Activated T-cell treated with anti-CD3 and anti-CD28 coated beads for 1 hour (primary cell): Measurements from ENCODE around the gene ENTPD1.
"Not testable (repeated sequence)": the region's sequence is repeated elsewhere in the genome, so short reads cannot be mapped to it uniquely, and the experiment has no call there.

ENCODE experiments used
- DNase-seq: peaks from one replicate; pipeline ENCODE4 v3.0.0-alpha.2; 2020; ENCODE audit warnings: low read depth

ENTPD1 gene, protein sequence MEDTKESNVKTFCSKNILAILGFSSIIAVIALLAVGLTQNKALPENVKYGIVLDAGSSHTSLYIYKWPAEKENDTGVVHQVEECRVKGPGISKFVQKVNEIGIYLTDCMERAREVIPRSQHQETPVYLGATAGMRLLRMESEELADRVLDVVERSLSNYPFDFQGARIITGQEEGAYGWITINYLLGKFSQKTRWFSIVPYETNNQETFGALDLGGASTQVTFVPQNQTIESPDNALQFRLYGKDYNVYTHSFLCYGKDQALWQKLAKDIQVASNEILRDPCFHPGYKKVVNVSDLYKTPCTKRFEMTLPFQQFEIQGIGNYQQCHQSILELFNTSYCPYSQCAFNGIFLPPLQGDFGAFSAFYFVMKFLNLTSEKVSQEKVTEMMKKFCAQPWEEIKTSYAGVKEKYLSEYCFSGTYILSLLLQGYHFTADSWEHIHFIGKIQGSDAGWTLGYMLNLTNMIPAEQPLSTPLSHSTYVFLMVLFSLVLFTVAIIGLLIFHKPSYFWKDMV

DNA sequence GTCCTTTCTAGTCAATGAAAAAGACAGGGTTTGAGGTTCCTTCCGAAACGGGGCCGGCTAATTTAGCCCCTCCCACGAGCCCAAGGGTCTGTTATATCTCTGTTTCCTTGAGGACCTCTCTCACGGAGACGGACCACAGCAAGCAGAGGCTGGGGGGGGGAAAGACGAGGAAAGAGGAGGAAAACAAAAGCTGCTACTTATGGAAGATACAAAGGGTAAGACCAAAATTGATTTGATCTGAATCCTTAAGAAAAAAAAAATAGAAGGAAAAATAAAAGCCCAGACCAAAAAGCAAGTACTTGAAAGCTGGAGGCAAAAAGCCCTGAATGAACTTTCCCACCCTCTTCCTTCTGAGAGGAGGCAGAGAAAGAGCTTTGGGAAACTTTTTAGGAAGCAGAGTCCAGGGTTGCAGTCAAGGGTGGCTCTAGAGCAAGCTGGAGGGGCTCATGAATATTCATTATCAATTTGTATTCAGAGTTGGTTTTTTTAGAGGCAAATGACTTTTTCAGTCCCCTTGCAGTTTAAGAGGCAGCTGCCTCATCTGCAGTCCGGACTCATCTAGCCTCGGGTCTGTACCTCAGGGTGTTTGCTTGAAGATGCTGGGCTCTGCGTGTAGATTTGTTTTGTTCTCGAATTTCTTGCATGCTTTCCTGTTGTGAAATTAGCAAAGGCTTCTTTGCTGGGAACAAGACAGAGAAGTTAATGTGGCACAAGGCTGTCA lies at the start of gene ENTPD1:
ENTPD1 (plus strand) TSS at position 123 of the 721 bp plus-strand sequence; CDS start at position 200, 77 bp downstream.
- DNase-seq, result no peak

DNA sequence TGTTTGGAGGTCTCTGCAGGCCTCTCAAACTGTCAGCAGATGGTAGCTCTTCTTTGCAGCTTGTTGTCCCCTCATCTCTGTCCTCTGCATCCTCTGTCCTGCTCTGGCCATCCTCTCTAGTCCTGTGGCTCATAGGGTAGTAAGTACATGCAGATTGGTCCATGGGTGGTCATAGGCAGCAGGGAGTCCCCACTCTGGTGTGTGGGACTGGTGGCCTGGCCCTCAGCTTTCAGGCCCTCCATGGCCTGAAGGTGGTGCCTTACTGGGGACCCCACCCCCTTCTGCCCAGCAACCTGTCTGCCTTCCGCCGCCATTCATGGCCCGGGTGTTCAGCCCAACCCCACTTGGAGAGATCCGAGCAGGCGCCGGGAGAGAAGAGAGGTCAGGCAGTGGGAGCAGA lies 49.4 kb upstream of the ENTPD1 start:
- DNase-seq, result no peak

DNA sequence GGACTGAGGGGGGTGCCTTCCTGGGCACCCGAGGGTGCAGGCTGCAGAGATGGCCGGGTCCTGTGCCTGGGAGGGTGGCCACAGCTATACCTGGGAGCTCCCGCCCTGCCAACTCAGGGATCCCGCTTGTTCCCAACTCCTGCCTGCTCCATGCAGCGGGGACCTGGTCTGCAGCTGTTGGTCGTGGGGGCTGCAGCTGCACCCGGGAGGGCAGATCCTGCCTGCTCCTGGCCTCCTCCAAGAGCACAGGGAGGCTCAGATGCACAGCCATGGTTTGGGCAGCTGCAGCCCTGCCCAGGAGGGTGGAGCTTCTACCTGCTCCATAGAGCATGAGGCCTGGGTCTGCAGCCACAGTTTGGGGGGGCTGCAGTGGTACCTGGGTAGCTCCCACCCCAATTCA lies 49.0 kb upstream of the ENTPD1 start:
- no peak for DNase-seq

DNA sequence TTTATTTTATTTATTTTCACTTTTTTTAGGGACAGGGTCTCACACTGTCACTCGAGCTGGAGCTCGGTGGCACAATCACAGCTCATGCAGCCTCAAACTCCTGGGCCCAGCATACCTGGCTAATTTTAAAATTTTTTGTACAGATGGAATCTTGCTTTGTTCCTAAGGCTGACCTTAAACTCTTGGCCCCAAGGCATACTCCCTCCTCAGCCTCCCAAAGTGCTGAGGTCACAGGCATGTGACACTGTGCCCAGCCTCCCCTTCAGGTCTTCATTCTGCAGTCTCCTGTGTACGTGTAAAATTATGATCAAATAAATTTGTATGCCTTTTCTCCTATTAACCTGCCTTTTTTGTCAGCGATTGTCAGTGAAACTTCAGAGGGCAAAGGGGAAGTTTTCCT lies 44.5 kb upstream of the ENTPD1 start:
- DNase-seq, result no peak

DNA sequence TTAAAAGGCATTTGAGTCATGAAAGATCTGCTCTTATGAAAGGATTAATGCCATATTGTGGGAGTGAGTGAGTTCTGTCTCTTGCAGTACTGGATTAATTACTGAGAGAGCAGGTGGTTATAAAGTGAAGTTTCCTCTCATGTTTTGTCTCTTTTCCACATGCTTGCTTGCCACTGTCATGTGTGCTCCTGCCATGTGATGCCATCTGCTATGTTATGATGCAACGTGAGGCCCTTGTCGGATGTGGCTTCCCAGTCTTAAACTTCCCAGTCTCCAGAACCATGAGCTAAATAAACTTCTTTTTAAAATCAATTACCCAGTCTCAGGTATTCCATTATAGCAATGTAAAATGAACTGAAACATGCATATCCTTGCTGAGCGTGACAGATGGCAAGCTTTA lies 39.5 kb upstream of the ENTPD1 start:
- DNase-seq, result no peak

DNA sequence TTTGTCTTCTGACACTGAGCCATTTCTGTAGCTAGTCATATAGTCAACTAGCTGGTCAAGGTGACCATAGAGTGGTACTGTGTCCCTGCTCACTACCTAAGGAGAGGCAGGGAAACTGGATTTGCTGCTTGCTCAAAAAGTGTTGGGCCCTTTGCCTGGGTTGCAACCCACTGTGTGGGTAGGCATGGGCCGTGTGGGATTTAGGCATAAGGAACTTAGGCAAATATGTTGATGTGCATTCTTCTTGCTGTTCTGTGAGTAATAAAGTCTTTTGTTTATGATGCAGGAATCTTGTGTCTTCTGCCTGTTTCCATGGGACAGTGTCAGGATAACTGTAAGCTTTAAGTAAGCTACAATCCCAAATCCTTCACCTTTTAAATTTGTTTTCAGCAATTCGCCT lies 39.1 kb upstream of the ENTPD1 start:
- no peak for DNase-seq

DNA sequence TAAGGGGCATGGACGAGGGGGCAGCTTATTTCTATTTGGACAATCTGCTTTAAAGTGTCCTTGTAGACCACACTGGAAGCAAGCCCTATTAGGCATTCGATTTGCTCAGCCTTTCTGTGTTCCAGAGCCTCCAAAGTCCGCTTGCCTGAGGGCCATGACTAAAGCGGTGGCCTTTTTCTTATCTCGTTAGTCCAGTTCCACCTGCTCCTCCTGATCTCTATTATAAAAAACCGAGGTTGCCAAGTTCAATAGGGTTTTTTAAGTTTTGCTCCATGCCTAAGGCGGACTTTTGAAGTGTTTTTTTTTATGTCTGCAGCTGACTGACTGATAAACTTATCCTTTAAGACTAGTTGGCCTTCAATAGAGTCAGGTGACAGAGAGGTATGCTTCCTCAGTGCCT lies 35.2 kb upstream of the ENTPD1 start:
- not testable (repeated sequence) for DNase-seq

DNA sequence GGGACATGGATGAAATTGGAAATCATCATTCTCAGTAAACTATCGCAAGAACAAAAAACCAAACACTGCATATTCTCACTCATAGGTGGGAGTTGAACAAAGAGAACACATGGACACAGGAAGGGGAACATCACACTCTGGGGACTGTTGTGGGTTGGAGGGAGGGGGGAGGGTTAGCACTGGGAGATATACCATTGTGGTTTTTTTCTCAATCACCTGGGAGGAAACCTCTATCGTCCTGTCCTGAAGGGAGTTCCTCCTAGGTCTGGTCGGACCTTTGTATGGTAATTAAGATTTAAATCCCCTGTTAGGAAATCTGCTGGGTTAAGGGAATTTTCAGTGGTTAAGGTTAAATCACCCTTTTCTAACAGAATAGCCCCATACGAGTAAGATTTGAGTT lies 33.5 kb upstream of the ENTPD1 start:
- not testable (repeated sequence) for DNase-seq

DNA sequence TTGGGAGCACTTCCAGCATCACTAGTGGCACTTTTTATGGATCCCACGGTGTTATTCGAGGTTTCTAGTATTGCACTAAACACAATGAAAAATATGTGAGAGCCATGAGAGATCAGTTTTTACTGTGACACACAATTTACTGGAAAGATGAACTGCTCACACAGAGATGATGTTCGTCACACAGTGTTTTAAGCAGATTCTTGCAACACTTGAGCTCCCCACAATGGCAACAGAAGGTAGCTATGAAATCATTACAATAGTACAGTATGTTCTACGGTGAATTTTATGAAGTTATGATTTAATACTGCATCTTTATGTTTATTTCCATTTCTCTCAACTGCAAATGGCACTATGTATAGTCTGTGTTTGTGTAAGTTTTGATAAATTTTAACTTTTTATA lies 27.4 kb upstream of the ENTPD1 start:
- no peak for DNase-seq

DNA sequence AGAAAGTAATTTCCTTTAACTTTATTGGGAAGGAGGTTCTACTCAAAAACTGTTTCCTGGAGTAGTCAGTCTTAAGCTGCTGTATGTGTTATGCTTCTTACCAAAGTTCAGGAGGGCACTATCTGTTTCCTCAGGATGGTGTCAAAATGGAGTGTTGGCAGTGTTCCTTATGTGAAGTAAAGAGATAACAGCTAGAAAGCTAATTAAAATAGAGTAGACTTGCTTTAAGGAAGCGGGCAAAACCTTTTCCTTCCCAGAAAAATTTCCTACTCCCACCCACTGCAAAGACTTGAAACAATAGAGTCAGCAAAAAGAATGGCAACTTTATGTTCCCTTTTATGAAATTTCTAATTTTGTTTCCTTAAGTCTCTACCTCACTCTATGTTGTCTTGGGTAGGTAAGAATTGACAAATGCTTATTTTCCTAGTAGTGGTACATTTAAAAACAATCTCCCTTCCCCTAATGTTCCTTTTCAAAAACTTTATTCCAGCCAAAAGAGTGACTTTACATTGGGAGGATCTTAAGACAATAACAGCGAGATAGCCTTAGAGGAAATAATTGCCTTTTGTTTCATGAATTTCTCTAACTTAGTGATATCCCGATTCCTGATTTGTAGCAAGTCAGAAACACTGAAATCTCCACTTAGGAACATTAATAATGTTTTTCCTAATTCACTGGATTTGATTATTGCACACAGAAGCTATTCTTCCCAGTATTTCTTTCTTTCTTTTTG lies 26.5 kb upstream of the ENTPD1 start:
- DNase-seq, result no peak

DNA sequence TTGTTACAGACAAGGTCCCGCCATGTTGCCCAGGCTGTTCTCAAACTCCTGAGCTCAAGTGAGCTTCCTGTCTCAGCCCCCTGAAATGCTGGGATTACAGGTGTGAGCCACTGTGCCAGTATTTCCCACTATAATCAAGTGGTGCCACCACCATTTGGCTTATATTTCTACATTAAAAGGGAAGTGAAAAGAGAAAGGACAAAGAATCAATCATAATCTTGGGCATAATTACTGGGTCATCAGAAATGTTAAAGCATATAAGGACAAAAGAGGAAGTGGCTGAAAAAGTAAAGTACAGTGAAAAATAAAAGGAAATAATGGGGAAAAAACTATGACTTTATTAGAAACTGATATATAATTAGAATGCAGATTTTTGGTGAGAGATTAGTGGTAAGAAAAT lies 25.7 kb upstream of the ENTPD1 start:
- DNase-seq, result no peak

DNA sequence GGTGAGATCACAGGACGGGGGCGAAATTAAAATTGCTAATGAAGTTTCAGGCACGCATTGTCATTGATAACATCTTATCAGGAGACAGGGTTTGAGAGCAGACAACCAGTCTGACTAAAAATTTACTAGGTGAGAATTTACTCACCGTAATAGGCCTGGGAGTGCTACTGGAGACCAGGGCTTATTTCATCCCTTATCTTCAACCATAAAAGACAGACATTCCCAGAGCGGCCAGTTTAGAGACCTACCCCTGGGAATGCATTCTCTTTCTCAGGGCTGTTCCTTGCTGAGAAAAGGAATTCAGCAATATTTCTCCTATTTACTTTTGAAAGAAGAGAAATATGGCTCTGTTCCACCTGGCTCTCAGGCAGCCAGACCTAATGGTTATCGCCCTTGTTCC lies 23.1 kb upstream of the ENTPD1 start:
- not testable (repeated sequence) for DNase-seq

DNA sequence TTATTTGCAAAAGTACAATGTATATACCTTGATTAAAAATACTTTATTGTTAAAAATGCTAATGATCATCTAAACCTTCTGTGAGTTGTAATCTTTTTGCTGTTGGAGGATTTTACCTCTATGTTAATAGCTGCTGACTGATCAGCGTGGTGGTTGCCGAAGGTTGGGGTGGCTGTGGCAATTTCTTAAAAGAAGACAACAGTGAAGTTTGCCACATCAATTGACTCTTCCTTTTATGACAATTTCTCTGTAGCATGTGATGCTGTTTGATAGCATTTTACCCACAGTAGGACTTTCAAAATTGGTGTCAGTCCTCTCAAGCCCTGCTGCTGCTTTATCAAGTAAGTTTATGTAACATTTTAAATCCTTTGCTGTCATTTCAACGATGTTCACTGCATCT lies 16.9 kb upstream of the ENTPD1 start:
- no peak for DNase-seq

DNA sequence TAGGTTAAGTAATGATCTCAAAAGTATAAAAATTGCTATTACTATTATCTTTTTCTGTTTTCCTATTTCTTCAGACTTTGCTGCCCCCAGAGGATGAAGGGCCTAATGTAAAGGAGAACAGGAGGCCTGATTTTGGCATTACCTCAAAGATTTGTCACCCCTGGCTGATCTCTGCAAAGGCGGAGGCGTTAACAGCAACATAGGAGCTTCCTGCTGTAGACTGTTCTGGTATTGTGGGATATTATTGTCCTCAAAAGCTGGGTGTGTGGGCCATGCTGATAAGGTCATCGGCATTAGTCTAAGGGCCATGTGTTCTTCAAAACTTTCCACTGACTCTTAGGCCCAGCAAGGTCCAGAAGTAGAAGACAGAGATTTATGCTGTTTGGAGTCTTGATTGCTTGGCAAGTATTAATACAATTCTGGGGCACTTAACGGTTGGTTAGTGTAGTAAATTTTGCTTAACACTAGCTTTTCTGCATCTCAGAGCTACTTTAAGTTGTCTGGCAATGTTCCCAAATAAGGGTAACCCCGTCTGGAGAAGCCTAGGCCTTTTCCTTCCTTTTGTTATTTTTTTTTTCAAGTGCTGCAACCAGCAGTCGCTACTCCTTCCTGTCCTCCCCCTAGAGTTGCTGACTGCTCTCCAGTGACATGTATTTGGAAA lies 14.0 kb upstream of the ENTPD1 start:
- DNase-seq, result no peak

DNA sequence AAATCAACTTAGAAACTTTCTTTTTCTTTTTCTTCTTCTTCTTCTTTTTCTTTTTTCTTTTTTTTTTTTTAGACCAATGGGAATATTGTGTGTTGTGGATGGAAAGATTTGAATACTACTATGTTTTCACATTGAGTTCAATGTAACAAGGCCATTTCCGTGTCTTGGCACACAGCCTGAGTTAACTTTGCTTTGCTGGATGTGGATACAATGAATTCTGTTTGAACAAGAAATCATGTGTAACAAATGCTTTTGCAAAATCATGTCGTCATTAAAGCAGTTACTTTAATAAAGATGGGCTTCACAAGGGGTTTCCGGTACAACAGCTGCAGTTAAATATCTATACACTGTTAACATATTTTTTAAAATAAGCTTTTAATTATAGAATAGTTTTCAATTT lies 13.5 kb upstream of the ENTPD1 start:
- DNase-seq, result no peak

DNA sequence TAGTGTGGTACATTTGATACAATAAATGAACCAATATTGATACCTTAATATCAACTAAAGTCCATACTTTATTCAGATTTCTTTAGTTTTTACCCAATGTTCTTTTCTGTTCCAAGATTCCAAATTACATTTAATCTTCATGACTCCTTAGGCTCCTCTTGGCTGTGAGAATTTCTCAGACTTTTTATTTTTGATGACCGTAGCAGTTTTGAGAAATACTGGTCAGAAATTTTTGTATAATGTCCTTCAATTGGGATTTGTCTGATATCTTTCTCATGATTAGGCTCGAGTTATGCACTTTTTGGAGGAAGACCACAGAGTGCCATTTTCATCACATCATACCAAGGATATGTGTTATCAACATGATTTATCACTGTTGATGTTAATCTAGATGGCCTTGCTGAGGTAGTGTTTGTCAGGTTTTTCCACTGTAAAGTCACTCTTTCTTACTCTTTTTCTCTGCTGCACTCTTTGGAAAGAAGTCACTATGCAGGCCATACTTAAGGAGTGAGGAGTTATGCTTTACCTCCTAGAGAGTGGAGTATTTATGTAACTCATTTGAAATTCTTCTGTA lies 12.9 kb upstream of the ENTPD1 start:
- no peak for DNase-seq

DNA sequence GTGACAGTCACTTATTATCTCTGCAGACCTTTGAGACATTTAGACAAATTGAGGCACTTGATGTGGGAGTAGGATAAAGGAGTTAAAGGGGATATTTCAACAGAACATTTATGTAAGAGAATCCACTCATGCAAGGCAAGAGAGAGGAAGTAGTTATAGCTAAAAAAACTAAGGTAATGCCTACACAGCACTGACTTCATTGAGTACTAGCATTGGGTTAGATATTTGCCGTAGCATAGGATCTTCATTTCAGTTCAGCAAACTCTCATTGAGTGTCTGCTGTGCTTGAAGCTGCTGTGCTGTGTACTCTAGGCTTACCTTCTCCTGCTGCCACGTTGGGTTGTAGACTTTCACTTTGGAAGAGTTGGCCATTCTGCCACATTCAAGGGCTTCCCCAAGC lies 10.5 kb upstream of the ENTPD1 start:
- no peak for DNase-seq

DNA sequence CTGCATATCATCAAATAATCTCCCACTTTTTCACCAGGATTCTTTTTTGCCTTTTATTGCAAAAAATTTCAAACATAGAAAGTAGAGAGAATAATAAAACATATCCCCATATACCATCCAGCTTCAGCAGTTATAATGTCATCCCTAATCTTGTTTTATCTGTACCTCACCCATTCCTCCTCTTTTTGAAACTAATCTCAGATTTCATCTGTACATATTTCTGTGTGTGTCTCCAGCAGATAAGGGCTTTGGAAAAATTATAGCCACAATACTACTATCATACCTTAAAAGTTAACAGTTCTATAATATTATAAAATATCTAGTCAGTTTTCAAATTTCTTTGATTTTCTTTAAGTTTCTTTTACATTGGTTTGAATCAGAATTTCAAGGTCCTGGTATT lies 7.6 kb upstream of the ENTPD1 start:
- DNase-seq, result no peak

DNA sequence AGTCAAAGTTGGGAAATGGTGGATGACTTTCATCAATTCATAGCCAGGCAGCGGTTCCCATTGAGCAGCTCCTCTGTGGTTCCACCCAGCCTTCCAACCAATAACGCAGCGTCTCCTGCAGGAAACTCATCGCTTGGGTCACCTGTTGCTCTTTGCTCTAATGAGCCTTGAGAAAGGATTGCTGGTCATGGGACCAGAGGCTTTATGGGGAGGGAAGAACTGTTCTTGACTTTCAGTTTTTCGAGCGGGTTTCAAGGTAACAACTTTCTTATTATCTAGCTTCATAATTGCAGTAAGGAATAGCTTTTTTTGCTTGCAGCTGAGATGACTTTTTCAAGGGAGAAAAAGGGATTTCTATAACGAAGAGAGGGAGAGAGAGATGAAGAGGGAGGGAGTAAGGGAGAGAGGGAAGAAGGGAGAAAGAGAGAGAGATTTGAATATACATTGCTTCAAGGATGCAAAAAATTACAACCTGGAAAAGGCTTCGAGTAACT lies 405 bp upstream of the ENTPD1 start:
- no peak for DNase-seq

DNA sequence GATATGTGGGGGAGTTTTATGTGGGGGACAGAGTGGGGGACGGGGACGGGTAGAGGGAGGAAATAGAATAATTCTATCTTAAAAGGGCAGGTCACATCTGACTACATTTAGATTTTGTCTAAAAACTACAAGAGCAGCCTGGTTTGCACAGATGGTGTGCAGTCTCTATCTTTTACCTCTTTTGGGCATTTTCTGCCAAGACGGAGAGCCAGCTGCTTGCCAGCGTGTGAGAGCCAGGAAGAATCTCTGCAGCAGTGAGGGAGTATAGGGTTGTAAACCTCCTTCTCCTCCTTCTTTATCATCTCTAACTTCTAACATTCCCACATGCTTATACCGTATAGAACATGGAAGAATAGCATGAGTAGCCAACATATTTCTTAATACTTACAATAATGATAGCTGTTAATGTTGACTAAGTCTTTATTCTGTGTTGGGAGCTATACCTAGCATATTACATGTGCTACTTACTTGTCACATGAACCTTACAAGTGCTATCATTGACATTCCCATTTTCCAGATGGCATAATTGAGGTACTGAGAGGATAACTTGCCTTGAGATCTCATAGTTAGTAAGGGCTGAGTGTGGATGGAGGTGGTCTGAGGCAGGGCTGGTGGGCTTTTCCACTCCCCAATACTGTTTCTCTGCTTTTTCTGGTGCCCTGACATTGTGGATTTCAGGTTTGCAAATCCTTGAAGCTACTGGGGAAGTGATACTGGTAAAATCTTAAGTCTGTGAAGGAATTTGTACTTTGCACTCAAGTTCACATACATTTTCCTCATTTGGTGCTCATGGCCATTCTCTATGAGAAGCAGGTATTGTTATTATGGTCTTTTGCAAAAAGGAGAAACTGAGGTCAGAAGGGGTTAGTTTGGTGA lies 1.1 kb downstream of the ENTPD1 start:
- no peak for DNase-seq
